Pancreas (tissue), 10 donors: ENCODE data around the gene LMBRD1. TPM values are rescaled to one million over a fixed set of nuclear protein-coding genes. Genes with fewer than 3 reads are reported as not detected.
"Not testable (repeated sequence)": the region's sequence is repeated elsewhere in the genome, so short reads cannot be mapped to it uniquely, and the experiment has no call there.

Source experiments
- ATAC-seq, 4 donors: fragments of 200-7000 bp; cut with Tn5 transposase; one replicate each; pipeline versions ENCODE4 v1.8.0 to v1.9.1; 2020; ENCODE audit warnings: mild to moderate bottlenecking in 4 of 4, moderate library complexity in 4 of 4
- DNase-seq, 6 donors: peaks; one replicate each; pipeline ENCODE4 v3.0.0-alpha.2; 2020
- FAIRE-seq: peaks from 2 replicates; lab custom pipeline; 2012; peaks lifted over from hg19 to GRCh38; lab: Jason Lieb, UNC
- H3K27ac ChIP-seq, 4 donors: fragments of 200-600 bp; sonication (generic); 1 replicate in 3 of 4; 2 replicates in 1 of 4; pipeline versions ENCODE4 v1.5.0 to v1.8.0; 2020
- H3K27me3 ChIP-seq, 4 donors: fragments of 200-600 bp; one replicate each; pipeline ENCODE4 v1.8.0; 2021
- H3K36me3 ChIP-seq, 3 donors: fragments of 200-600 bp; sonication (generic) in 1 of 3; one replicate each; pipeline versions ENCODE4 v1.5.0 to v1.8.0; 2020 to 2021
- H3K4me1 ChIP-seq, 3 donors: fragments of 200-600 bp; one replicate each; pipeline ENCODE4 v1.8.0; 2021
- H3K4me3 ChIP-seq, 4 donors: fragments of 200-600 bp; sonication (generic) in 2 of 4; one replicate each; pipeline versions ENCODE4 v1.5.0 to v1.8.0; 2020 to 2021
- H3K9me3 ChIP-seq, 4 donors: fragments of 200-600 bp; one replicate each; pipeline ENCODE4 v1.8.0; 2021
- WGBS, 2 donors: extraction: QIAGEN DNeasy Blood & Tissue Kit; methylation state at CpG; one replicate each; pipeline ENCODE4 v1.1.7; 2013; 5-methylcytosine and 5-hydroxymethylcytosine counted together
- intact Hi-C, 3 donors: fragments of 100-400 bp; cut with DNase I; formaldehyde crosslinking; loops; one replicate each; pipeline versions ENCODE4 v1.11.1 to v1.14.2; 2022
- polyA plus RNA-seq, 2 donors: library from polyadenylated mRNA; stranded (reverse); fragments of 200-250 nt; gene quantifications; one replicate each; pipeline ENCODE4 v1.2.3, GENCODE V29; 2013
- total RNA-seq, 6 donors: library from RNA; stranded (reverse); fragmentation: NEBNext Ultra II Directional in 4 of 6; extraction: Animal tissue kit (Norgen Biotek cat#: 25700) in 4 of 6; gene quantifications; one replicate each; pipeline versions ENCODE4 v1.2.1 to v1.2.4, GENCODE V29; 2021 to 2023
- TF ChIP-seq, protein P1 (sequence below), 4 donors: fragments of 200-600 bp; sonication (generic) in 3 of 4; IDR thresholded peaks; one replicate each; pipeline versions ENCODE4 v1.5.0 to v1.8.0; 2021; ENCODE audit warnings: antibody characterized with exemption in 4 of 4
- donor health status: healthy with polysubstance abuse.
- donor health status: DM: no; HTN: no; CAD: no; lungs with moderate emphysema.
- donor health status: DM: no; HTN: no; CAD: no.
- donor health status: control.
- donor health status: control.
- donor health status: Bipolar disorder and iron deficiency.
- donor health status: DM: yes; HTN: yes; CAD: no.
- donor health status: DM: no; HTN: no; CAD: no.
- donor health status: DM: no; HTN: no; CAD: no.
- donor health status: DM: yes; HTN: yes; CAD: no.

LMBRD1 gene
- total and polyA plus RNA-seq, 8 donors, result 16.5 to 50.5 (median 38.7) TPM

- FAIRE-seq, result no peak
- no peak overlapping the region for H3K4me3 ChIP-seq
- 92 to 95% methylated on average over 2 of the region's 2 CpGs for WGBS, 2 donors
- intact Hi-C loops, result no loop called here
- H3K27me3 ChIP-seq, result no peaks in the 10 kb centered on the region
- no peak for ATAC-seq
- H3K9me3 ChIP-seq, result no peaks in the 10 kb centered on the region
- H3K36me3 ChIP-seq, result no peaks in the 10 kb centered on the region
- no peaks in the 10 kb centered on the region for H3K4me1 ChIP-seq
- H3K27ac ChIP-seq, result no peak overlapping the region
- DNase-seq, result no peak
- TF ChIP-seq, protein P1, sequence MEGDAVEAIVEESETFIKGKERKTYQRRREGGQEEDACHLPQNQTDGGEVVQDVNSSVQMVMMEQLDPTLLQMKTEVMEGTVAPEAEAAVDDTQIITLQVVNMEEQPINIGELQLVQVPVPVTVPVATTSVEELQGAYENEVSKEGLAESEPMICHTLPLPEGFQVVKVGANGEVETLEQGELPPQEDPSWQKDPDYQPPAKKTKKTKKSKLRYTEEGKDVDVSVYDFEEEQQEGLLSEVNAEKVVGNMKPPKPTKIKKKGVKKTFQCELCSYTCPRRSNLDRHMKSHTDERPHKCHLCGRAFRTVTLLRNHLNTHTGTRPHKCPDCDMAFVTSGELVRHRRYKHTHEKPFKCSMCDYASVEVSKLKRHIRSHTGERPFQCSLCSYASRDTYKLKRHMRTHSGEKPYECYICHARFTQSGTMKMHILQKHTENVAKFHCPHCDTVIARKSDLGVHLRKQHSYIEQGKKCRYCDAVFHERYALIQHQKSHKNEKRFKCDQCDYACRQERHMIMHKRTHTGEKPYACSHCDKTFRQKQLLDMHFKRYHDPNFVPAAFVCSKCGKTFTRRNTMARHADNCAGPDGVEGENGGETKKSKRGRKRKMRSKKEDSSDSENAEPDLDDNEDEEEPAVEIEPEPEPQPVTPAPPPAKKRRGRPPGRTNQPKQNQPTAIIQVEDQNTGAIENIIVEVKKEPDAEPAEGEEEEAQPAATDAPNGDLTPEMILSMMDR (IDR thresholded peaks at IDR 0.05), result no peak
Observed at GRCh38 chr6:69801711-69802110, 4.9 kb upstream of the LMBRD1 start.

- TF ChIP-seq, protein P1 (IDR thresholded peaks at IDR 0.05), result no peak
- intact Hi-C loops, result no loop called here
- ATAC-seq (no peak), FAIRE-seq (no peak), DNase-seq (no peak)
- Histone ChIP-seq H3K36me3 (no peaks in the 10 kb centered on the region), H3K9me3 (no peaks in the 10 kb centered on the region), H3K27ac (no peak overlapping the region), H3K27me3 (no peaks in the 10 kb centered on the region), H3K4me3 (no peak overlapping the region), H3K4me1 (no peaks in the 10 kb centered on the region)
- 49 to 55% methylated on average over 1 of the region's 1 CpG for WGBS, 2 donors
Observed at GRCh38 chr6:69801225-69801624, 4.4 kb upstream of the LMBRD1 start.

GRCh38 chr6:69798796-69799195 lies 2.0 kb upstream of the LMBRD1 start:
- DNase-seq, result not testable (repeated sequence)

DNA sequence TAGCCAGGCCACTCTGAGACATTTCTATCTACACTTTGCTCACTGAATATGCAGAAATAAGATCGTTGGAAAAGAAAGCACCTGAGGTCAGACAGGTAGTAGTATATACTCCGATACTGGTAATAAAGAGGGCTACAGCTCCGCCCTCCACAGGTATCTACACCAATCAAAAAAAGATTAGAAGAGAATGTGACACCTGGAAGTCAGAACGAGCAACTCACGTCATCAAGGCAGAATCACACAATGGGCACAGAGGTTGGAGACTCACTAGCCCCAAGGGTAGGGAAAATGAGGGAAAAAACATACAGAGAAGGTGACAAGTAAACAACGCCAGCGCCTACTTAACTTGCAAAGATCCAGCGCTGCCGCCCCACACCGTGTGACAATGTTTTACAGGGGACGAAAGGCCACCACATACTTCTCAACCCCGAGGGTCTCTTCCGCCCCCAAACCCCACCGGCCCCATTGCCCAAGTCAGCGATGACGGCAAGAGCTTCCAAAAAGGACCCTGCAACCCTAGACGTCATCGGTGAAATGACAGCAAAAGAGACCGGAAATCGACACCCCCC lies 653 bp downstream of the LMBRD1 start:
- Histone ChIP-seq H3K9me3 (no peaks in the 10 kb centered on the region), H3K27ac (peak overlapping the region; percentile 97 to 98 (median 98)), H3K4me1 (peaks cover 5 to 28% (median 19%) of the 10 kb centered on the region in 3 donors), H3K36me3 (no peaks in the 10 kb centered on the region), H3K4me3 (peak overlapping the region; percentile 50 to 82 (median 64)), H3K27me3 (no peaks in the 10 kb centered on the region)
- intact Hi-C loops, result no loop called here
- WGBS, 2 donors, result 0% methylated on average over 20 of the region's 20 CpGs
- TF ChIP-seq, protein P1 (IDR thresholded peaks at IDR 0.05), result no peak
- ATAC-seq (peak; percentile 75 to 85 (median 77)), DNase-seq (peak in 3 of 6 donors; percentile 62 to 72 (median 67)), FAIRE-seq (peak; percentile 59)

More at GRCh38 chr6:69798796-69799195, 2.0 kb upstream of the LMBRD1 start:
- H3K27ac ChIP-seq, H3K4me3 ChIP-seq, FAIRE-seq, H3K27me3 ChIP-seq, intact Hi-C loops, H3K36me3 ChIP-seq, ATAC-seq, H3K9me3 ChIP-seq: not testable (repeated sequence)
- H3K4me1 ChIP-seq, result peaks cover 0 to 10% (median 9%) of the 10 kb centered on the region in 3 donors

GRCh38 chr6:69795469-69796072 lies 1.2 kb downstream of the LMBRD1 start:
- H3K27ac ChIP-seq, result peak overlapping the region; percentile 97 to 98 (median 98)
- peaks cover 5 to 34% (median 25%) of the 10 kb centered on the region in 3 donors for H3K4me1 ChIP-seq
- TF ChIP-seq, protein P1 (IDR thresholded peaks at IDR 0.05), result no peak
- peak; percentile 5 for FAIRE-seq
- H3K4me3 ChIP-seq, result peak overlapping the region; percentile 50 to 82 (median 64)
- no peak for ATAC-seq
- no peaks in the 10 kb centered on the region for H3K9me3 ChIP-seq
- H3K36me3 ChIP-seq, result no peaks in the 10 kb centered on the region
- 8 to 13% methylated on average over 5 of the region's 5 CpGs for WGBS, 2 donors
- intact Hi-C loops, result no loop called here
- H3K27me3 ChIP-seq, result no peaks in the 10 kb centered on the region
- DNase-seq, result no peak
